D721Med (cell line): ENCODE data around the gene TTC1.

Source experiments
- DNase-seq: peaks from one replicate; pipeline ENCODE4 v3.0.0; 2011; ENCODE audit warnings: low spot score; ENCODE audit not compliant: insufficient read length
- FAIRE-seq: peaks from 2 replicates; lab custom pipeline; 2011; peaks lifted over from hg19 to GRCh38; lab: Jason Lieb, UNC
- TF ChIP-seq, protein P1 (sequence below): IDR thresholded peaks from 2 replicates; pipeline ENCODE4 v1.5.1; 2012; ENCODE audit warnings: mild to moderate bottlenecking, control low read depth; ENCODE audit not compliant: insufficient read depth; ENCODE audit errors: missing control alignments

The TTC1 gene

DNA sequence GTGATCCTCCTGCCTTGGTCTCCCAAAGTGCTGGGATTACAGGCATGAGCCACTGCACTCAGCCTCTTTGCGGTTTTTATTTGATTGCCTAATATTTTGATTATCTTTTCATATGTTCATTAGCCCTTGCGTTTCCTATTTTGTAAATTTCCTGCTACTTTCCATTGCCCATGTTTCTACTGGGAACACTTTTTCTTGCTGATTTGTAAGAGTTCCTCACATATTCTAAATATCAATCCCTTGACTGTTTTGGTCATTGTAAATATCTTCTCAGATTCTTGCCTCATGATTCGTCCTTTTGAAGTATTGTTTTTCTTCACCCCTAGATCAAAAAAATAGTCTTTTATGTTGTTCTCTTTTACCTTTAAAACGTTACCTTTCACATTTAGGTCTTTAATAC, 37.9 kb upstream of the TTC1 start:
- no peak for DNase-seq
- FAIRE-seq, result peak; percentile 58
- TF ChIP-seq, protein P1, sequence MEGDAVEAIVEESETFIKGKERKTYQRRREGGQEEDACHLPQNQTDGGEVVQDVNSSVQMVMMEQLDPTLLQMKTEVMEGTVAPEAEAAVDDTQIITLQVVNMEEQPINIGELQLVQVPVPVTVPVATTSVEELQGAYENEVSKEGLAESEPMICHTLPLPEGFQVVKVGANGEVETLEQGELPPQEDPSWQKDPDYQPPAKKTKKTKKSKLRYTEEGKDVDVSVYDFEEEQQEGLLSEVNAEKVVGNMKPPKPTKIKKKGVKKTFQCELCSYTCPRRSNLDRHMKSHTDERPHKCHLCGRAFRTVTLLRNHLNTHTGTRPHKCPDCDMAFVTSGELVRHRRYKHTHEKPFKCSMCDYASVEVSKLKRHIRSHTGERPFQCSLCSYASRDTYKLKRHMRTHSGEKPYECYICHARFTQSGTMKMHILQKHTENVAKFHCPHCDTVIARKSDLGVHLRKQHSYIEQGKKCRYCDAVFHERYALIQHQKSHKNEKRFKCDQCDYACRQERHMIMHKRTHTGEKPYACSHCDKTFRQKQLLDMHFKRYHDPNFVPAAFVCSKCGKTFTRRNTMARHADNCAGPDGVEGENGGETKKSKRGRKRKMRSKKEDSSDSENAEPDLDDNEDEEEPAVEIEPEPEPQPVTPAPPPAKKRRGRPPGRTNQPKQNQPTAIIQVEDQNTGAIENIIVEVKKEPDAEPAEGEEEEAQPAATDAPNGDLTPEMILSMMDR, result no peak

DNA sequence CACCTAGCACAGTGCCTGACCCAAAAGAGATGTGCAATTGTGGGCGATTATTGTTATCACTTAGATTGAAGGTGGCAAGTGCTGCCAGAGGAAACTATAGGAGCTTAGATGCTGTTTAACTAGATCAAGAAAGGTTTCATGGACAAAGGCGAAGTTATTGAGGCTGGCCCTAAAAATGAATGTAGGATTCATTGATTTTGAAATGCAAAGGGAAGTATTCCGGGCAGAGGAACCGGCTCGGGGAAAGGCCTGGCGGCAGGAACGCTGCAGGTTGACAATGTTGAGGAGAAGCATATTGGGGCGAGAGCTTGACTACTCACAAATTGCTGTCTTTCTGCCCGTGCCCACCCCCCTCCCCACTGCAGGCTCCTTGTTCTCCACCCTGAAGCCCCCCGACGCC, 37.4 kb upstream of the TTC1 start:
- DNase-seq, result no peak
- no peak for FAIRE-seq
- TF ChIP-seq, protein P1, result no peak

DNA sequence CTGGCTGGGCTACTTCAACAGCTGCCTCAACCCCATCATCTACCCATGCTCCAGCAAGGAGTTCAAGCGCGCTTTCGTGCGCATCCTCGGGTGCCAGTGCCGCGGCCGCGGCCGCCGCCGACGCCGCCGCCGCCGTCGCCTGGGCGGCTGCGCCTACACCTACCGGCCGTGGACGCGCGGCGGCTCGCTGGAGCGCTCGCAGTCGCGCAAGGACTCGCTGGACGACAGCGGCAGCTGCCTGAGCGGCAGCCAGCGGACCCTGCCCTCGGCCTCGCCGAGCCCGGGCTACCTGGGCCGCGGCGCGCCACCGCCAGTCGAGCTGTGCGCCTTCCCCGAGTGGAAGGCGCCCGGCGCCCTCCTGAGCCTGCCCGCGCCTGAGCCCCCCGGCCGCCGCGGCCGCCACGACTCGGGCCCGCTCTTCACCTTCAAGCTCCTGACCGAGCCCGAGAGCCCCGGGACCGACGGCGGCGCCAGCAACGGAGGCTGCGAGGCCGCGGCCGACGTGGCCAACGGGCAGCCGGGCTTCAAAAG, 36.9 kb upstream of the TTC1 start:
- TF ChIP-seq, protein P1, result no peak
- FAIRE-seq (no peak), DNase-seq (no peak)

DNA sequence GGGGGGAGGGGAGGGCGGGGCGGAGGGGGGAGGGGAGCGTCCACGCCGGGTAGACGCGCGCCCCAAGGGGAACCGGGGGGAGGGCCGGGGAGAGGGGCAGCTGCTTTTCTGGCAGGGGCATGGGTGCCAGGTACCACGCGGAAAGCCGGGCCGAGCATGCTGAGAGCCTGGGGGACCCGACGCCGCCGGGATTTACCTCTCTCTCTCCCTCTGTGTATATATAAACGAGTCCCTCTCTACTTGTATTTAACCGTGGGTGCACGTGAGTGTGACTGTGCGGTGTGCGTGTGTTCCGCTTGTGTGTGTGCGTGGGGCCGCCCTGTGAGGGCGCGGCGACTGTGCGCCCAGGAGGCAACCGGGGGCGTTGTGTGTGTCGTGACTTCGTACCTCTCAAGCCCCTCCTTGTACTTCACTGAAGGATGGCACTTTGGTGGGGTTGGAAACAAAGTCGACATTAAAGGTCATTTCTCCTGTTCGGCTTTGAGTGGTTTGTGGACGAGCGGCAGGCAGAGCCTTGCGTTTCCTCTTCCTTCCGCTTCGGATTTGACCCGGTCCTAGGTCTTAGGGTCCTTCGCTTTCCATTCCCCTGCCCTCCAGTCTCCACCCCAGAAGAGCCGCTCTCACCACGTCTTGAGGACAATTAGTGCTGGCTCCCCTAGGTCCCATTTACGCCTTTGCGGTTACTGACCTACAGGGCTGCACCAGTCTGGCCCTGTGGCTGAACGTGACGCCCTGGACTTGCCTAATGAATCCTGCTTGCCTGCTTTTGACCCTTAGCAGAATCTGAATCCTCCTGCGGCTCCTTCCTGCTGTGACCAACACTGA, 36.2 kb upstream of the TTC1 start:
- no peak for FAIRE-seq
- DNase-seq, result no peak
- TF ChIP-seq, protein P1, result no peak

DNA sequence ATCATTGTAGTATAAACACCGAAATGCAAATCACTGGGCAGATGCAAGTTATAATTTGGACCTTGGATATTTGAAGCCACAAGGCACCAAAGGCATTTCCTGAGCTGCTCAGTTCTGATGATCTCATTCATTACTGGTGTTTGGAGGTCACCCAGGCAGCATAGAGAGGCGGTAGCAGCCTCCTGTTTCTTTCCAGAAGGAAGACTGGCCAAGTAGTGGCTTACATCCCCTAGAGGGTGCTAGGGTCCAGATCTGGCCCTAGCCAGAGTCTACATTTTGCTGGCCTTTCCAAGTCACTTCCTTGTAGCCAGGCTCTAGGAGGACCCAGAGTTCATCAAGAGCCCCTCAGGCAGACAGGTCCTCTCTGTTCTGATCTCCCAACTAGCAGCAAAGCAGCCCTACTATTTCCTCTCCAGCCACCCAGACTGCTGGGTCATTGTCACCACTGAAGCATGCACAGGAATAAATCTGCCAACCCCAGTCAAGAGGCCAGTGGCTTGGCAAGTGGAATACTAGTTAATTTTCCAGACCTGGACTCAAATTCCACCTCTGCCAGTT, 33.4 kb upstream of the TTC1 start:
- DNase-seq, result no peak
- TF ChIP-seq, protein P1, result no peak
- FAIRE-seq, result no peak

DNA sequence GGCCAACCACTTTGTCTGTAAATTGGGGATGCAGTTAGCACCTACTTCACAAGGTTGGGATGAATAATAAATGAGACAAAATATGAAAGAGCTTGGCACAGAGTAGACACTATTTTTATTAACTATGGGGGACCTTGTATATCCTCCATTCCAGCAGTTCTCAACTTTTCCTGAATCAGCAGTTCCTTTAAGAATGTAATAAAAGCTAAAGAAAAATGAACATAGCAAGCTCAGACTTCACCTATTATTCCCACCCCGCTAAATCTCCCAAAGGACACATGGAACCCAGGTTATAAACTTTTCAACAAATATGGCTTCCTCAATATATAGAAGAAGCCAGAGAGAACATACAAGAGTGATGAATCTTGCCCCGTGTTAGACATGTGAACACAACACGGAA, 32.0 kb upstream of the TTC1 start:
- FAIRE-seq (no peak), DNase-seq (no peak)
- TF ChIP-seq, protein P1, result no peak

DNA sequence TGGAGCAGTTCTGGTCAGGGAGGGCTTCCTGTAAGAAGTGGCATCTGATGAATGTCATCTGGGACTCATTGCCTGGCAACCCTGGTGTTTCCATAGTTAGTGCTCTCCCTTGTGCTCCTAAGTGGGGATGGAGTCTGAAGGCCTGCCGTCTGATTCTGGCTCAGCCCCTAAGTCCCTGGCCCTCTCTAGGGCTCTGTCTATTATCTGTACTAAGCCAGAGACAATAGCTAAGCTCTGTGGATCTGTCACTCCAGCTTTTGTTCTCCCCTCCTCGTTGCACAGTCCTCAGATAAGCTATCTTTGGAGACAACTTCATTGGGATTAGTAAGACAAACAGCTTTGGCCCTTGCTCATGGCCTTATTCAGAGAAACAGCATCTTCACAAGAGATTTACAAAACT, 30.6 kb upstream of the TTC1 start:
- FAIRE-seq, result peak; percentile 94
- TF ChIP-seq, protein P1, result no peak

More for the DNA sequence above, 30.6 kb upstream of the TTC1 start:
- peak; percentile 57 for DNase-seq
